ENCODE data around the gene GRM4. TPM values are rescaled to one million over a fixed set of nuclear protein-coding genes. Genes with fewer than 3 reads are reported as not detected.

The GRM4 gene
- total RNA-seq, 2 donors from 2014 or later, result not detected

DNA sequence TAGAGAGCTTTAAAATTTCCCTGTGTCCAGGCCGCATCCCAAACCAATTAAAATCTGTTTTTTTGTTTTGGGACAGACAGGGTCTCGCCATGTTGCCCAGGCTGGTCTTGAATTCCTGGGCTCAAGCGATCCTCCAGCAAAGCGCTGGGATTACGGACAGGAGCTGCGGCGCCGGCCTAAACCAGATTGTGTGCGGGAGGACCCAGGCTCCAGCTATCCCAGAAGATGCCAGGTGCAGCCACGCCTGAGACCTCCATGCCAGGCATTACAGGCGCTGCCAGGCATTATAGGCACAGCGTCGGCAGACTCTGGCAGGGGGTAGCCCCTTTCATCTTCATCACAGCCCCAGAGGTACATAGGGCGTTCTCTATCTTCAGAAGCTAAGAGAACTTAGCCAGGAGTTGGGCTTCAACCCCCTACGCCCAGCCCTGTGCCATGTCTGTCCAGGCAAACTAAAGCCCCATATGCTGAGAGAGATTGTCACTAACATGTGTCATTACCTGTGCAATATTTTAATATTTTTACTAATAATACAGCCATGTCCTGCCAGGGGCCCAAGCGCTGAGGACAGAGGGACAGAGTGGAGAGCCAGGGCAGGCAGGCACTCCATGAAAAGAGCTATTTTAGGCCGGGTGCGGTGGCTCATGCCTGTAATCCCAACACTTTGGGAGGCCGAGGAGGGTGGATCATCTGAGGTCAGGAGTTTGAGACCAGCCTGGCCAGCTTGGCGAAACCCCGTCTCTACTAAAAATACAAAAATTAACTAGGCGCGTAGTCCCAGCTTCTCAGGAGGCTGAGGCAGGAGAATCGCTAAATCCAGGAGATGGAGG, 9.8 kb upstream of the GRM4 start:
- Histone ChIP-seq H3K27me3 (replicated peaks; ENCODE audit: insufficient read depth) (peaks cover 8% of the 10 kb centered on the region), H3K9me3 (peaks cover 7% of the 10 kb centered on the region), H3K27ac (no peak overlapping the region), H3K4me1 (ENCODE audit: control insufficient read depth in 1 of 2, low read depth in 2 of 2) (peaks cover 4 to 8% of the 10 kb centered on the region in 2 donors), H3K36me3 (no peaks in the 10 kb centered on the region), H3K4me3 (no peak overlapping the region)
- DNase-seq (ENCODE audit: low spot score) (no peak), ATAC-seq (ENCODE audit: insufficient number of reproducible peaks, low FRiP score, low read depth) (no peak)
- TF ChIP-seq, protein P1, sequence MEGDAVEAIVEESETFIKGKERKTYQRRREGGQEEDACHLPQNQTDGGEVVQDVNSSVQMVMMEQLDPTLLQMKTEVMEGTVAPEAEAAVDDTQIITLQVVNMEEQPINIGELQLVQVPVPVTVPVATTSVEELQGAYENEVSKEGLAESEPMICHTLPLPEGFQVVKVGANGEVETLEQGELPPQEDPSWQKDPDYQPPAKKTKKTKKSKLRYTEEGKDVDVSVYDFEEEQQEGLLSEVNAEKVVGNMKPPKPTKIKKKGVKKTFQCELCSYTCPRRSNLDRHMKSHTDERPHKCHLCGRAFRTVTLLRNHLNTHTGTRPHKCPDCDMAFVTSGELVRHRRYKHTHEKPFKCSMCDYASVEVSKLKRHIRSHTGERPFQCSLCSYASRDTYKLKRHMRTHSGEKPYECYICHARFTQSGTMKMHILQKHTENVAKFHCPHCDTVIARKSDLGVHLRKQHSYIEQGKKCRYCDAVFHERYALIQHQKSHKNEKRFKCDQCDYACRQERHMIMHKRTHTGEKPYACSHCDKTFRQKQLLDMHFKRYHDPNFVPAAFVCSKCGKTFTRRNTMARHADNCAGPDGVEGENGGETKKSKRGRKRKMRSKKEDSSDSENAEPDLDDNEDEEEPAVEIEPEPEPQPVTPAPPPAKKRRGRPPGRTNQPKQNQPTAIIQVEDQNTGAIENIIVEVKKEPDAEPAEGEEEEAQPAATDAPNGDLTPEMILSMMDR (IDR thresholded peaks at IDR 0.05), result no peak

DNA sequence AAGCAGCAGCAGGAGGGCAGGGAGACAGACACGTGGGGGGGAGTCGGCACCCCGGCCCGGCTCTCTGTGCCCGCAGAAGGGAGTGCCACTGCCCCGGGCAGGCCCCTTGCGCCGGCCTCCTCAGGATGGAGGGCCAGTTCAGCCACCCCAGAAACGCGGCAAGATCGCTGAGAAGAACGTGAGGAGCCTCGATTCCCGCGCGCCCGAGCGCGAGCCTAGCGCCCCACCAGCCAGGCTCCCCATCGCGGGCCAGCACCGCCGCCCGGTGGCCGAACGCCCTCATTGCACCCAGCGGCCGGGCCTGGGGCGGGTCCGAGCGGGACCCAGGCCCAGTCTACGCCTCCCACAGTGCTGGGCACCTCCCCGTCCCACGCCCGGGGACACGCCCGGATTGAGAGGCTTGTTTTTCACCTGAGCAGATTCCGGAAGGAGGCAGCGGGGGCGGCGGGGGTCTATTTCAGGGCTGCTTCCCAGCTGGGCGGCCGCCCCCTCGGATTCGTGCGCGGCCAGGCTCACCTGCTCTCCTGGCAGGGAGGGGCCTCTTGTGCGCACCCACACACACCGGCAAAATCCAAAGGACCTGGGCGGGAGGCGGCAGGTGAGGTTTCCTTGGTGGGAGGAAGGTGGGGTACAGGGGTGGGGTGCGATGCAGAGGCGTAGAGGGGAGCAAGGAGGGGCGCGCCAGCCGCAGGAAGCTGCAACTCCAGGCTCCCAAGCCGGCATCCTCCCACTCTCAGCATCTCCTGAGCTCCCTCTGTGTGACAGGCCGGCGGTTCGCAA, 9.0 kb upstream of the GRM4 start:
- H3K27me3 ChIP-seq (replicated peaks; ENCODE audit: insufficient read depth), result peaks cover 8% of the 10 kb centered on the region
- no peak for DNase-seq (ENCODE audit: low spot score)
- TF ChIP-seq, protein P1 (IDR thresholded peaks at IDR 0.05), result peak; percentile 98
- no peaks in the 10 kb centered on the region for H3K36me3 ChIP-seq
- ATAC-seq (ENCODE audit: insufficient number of reproducible peaks, low FRiP score, low read depth), result no peak
- peak overlapping the region; percentile 54 for H3K4me3 ChIP-seq
- H3K27ac ChIP-seq, result no peak overlapping the region
- H3K9me3 ChIP-seq, result peaks cover 5% of the 10 kb centered on the region
- peaks cover 4 to 8% of the 10 kb centered on the region in 2 donors for H3K4me1 ChIP-seq (ENCODE audit: control insufficient read depth in 1 of 2, low read depth in 2 of 2)

DNA sequence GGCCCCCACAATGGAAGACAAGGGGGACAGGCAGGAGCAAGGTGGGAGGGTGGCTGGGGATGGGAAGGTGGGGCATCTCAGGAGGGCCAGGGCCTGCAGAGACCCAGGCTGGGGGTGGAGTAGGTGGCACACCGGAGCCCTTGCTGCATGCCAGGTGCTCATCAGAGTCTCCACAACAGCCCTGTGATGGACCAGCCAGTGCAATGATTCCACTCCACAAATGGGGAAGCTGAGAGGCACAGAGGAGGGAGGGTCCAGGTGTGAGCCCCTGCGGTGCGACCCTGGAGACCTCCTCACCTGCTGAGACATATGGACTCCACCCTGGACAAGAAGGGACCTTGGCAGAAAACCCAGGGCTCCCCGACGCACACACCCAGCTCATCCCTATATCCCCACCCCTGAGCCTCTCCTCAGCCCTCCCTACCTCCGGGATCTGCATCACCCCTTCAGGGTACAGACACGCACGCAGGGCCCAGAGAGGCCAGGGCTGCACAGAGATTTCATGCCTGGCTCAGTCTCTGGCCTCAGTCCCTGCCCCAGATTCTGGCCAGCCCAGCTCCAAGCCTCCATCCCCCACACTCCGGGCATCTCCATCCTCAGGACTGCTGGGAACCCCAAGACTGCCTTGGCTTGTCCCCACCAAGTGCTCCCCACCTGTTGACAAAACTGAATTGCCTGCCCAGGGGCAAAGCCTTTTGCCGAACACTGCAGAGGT, 7.1 kb upstream of the GRM4 start:
- H3K36me3 ChIP-seq, result no peaks in the 10 kb centered on the region
- ATAC-seq (ENCODE audit: insufficient number of reproducible peaks, low FRiP score, low read depth) (no peak), DNase-seq (ENCODE audit: low spot score) (no peak)
- no peaks in the 10 kb centered on the region for H3K9me3 ChIP-seq
- H3K4me1 ChIP-seq (ENCODE audit: control insufficient read depth in 1 of 2, low read depth in 2 of 2), result peaks cover 4 to 8% of the 10 kb centered on the region in 2 donors
- peaks cover 8% of the 10 kb centered on the region for H3K27me3 ChIP-seq (replicated peaks; ENCODE audit: insufficient read depth)
- no peak overlapping the region for H3K27ac ChIP-seq
- TF ChIP-seq, protein P1 (IDR thresholded peaks at IDR 0.05), result no peak
- no peak overlapping the region for H3K4me3 ChIP-seq

DNA sequence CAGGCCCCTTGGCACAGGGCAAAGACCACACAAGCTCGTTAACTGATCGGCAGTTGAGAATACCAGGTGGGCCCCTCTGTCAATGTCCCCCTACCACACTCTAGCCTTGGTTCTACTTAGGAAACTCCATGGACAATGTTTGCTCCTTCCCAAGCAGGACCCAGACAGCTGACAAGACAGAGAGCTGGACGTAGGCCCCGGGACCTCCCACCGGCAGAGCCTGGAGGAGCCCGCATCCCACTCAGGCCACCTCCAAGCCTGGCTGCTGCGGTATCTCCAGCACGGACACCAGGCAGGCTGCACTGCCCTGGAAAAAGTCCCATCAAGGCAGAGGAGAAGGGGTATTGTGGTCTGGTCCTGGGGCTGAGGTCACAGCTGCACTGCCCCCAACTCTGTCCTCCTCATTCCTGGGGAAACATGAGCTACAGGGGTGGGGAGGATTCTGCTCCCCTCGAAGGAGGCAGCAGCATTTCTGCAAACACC, 6.2 kb upstream of the GRM4 start:
- no peak for DNase-seq (ENCODE audit: low spot score)
- Histone ChIP-seq H3K27ac (no peak overlapping the region), H3K4me1 (ENCODE audit: control insufficient read depth in 1 of 2, low read depth in 2 of 2) (peaks cover 4 to 8% of the 10 kb centered on the region in 2 donors), H3K4me3 (no peak overlapping the region), H3K9me3 (no peaks in the 10 kb centered on the region), H3K27me3 (replicated peaks; ENCODE audit: insufficient read depth) (peaks cover 8% of the 10 kb centered on the region), H3K36me3 (no peaks in the 10 kb centered on the region)
- no peak for ATAC-seq (ENCODE audit: insufficient number of reproducible peaks, low FRiP score, low read depth)
- TF ChIP-seq, protein P1 (IDR thresholded peaks at IDR 0.05), result no peak

All from thoracic aorta (tissue), 2 donors.